Measurements from ENCODE around the gene NRG2.

DNA sequence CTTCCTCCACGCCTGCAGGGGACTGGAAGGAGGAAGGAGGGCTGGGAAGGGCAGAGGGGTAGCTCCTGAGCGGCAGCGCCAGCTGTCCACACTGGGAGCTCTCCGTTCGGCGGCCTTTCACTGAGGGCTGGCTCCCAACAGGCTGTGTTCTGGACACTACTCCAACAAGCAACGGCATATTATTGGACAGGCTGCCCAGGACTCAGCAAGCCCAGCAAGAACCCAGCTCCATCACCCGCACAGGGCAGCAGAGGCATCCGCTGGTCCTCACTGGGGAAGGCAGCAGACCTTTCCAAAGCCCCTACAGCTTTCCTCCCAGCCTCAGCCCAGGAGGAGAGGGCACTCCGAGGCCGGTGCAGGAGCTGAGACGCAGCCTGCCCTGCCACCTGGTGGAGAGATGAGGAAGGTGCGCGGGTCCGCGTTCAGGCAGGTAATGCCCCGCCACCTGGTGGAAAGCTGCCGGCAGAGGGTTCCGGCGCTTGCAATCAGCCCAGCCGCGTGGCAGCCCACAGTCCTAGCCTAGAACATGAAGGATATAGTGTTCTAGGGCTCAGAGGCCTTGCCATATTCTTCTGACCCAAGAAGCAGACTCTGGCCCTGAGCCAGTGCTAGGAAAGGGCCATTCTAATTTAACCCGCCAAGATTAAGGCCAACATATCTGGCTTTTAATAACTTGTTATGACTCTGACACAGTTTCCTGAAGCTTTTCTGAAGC lies 74.4 kb downstream of the NRG2 start:
- TF ChIP-seq, protein P1, sequence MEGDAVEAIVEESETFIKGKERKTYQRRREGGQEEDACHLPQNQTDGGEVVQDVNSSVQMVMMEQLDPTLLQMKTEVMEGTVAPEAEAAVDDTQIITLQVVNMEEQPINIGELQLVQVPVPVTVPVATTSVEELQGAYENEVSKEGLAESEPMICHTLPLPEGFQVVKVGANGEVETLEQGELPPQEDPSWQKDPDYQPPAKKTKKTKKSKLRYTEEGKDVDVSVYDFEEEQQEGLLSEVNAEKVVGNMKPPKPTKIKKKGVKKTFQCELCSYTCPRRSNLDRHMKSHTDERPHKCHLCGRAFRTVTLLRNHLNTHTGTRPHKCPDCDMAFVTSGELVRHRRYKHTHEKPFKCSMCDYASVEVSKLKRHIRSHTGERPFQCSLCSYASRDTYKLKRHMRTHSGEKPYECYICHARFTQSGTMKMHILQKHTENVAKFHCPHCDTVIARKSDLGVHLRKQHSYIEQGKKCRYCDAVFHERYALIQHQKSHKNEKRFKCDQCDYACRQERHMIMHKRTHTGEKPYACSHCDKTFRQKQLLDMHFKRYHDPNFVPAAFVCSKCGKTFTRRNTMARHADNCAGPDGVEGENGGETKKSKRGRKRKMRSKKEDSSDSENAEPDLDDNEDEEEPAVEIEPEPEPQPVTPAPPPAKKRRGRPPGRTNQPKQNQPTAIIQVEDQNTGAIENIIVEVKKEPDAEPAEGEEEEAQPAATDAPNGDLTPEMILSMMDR (IDR thresholded peaks at IDR 0.05; ENCODE audit: low read depth, low read length, poor library complexity, severe bottlenecking) = peak; percentile 100
- no peak for TF ChIP-seq EZH2phosphoT487 (IDR thresholded peaks at IDR 0.05; ENCODE audit: borderline replicate concordance, low read length)
